DOHH2 (cell line): ENCODE data around the gene BRD3.

ENCODE experiments used
- H3F3A ChIP-seq: fragments of 200-600 bp; sonication (generic), shearing (Covaris generic); 2 replicates; pipeline ENCODE4 v1.6.0; 2016; ENCODE audit warnings: antibody characterized with exemption, mild to moderate bottlenecking; ENCODE audit not compliant: control insufficient read depth, insufficient read depth
- H3K27ac ChIP-seq: fragments of 200-600 bp; sonication (generic); 2 replicates; pipeline ENCODE4 v1.5.1; 2014; ENCODE audit warnings: low read depth, mild to moderate bottlenecking, low read length, moderate library complexity
- H3K27me3 ChIP-seq: fragments of 200-600 bp; sonication (generic); 2 replicates; pipeline ENCODE4 v1.6.1; 2014; ENCODE audit warnings: mild to moderate bottlenecking, low read length, mixed read lengths; ENCODE audit not compliant: control insufficient read depth
- H3K36me3 ChIP-seq: fragments of 200-600 bp; sonication (generic); 2 replicates; pipeline ENCODE4 v1.6.1; 2014; ENCODE audit warnings: mild to moderate bottlenecking, low read length, moderate library complexity, mixed read lengths; ENCODE audit not compliant: control insufficient read depth
- H3K4me1 ChIP-seq: fragments of 200-600 bp; sonication (generic); 2 replicates; pipeline ENCODE4 v1.6.1; 2014; ENCODE audit warnings: mild to moderate bottlenecking, low read length, mixed read lengths; ENCODE audit not compliant: control insufficient read depth
- H3K4me2 ChIP-seq: fragments of 200-600 bp; sonication (generic); 2 replicates; pipeline ENCODE4 v1.6.0; 2014; ENCODE audit warnings: mild to moderate bottlenecking, low read length, moderate library complexity
- H3K4me3 ChIP-seq: fragments of 200-600 bp; sonication (generic); 2 replicates; pipeline ENCODE4 v1.5.1; 2014; ENCODE audit warnings: mild to moderate bottlenecking, low read length, mixed read lengths
- H3K79me2 ChIP-seq: fragments of 200-600 bp; sonication (generic); 2 replicates; pipeline ENCODE4 v1.6.1; 2014; ENCODE audit warnings: mild to moderate bottlenecking, low read length, mixed read lengths; ENCODE audit not compliant: control insufficient read depth
- H3K9me2 ChIP-seq: fragments of 200-600 bp; sonication (generic); replicated peaks from 2 replicates; pipeline ENCODE4 v1.6.1; 2014; ENCODE audit warnings: mild to moderate bottlenecking, low read length, mixed read lengths; ENCODE audit not compliant: control insufficient read depth
- H3K9me3 ChIP-seq: fragments of 200-600 bp; sonication (generic); 2 replicates; pipeline ENCODE4 v1.6.1; 2014; ENCODE audit warnings: antibody characterized with exemption, low read length, mixed read lengths; ENCODE audit not compliant: control insufficient read depth, insufficient read depth
- H4K20me1 ChIP-seq: fragments of 200-600 bp; sonication (generic); 2 replicates; pipeline ENCODE4 v1.6.0; 2014; ENCODE audit warnings: low read depth, mild to moderate bottlenecking, antibody characterized with exemption, low read length, moderate library complexity; ENCODE audit not compliant: control insufficient read depth, insufficient read depth
- EZH2phosphoT487 ChIP-seq: fragments of 200-600 bp; sonication (generic); IDR thresholded peaks from 2 replicates; pipeline ENCODE4 v1.6.1; 2017; ENCODE audit warnings: borderline replicate concordance, mild to moderate bottlenecking, antibody characterized with exemption, low read length, moderate library complexity, mixed read lengths
- TF ChIP-seq, protein P1 (sequence below): fragments of 200-600 bp; sonication (generic); IDR thresholded peaks from one replicate; pipeline ENCODE4 v1.5.1; 2014; ENCODE audit warnings: antibody characterized with exemption, mild to moderate bottlenecking, low read depth, low read length; ENCODE audit not compliant: poor library complexity, severe bottlenecking

The BRD3 gene

DNA sequence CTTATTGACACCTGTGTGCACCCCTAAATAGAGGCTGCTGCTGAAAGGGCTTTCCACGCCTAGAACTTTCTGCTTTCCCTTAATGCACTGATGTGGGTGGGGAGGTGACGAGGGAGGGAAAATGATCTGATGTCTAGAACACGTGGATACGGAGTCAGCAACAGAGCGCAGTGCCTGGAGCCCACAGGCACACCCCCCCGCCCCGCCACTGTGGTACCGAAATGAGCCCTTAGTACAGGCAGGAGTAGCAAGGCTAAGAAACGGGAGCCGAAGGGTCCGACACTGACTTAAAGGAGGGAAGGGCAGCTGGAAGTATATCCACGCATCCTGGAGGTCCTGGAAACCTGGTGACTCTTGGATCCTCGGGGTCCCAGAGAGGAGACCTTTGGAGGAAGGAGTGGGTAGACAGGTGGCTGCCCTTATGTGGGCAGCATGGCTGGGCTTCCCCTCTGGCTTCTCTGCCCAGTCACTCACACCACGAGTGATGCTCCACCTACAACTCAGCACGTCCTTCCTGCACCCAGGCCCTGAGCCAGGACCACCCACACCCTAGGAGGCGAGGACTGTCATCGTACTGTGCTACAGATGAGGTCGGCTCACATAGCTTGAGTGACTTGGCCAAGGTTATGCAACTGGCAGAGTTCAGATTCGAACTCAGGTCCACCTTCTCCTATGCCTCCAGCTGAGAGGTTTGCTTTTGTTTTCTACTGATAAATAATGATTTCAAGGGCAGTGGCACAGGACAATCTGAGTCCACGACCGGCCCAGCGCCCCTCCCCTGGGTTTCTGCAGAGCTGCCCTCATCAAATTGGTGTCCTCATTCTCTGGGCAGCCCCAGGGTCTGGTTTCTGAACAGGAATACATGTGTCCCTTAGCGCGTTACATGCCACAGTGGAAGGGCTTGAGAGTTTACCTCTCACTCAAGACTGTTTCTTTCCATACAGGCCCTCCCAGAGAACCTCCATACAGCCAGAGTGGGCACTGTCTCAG is 71.0 kb downstream of the BRD3 start:
- Histone ChIP-seq H3K27me3 (no peaks in the 10 kb centered on the region), H3K36me3 (no peaks in the 10 kb centered on the region), H3K4me1 (peaks cover 31% of the 10 kb centered on the region), H3F3A (0 out of 2 replicates have a peak, but pooled peaks cover 3% of the 10 kb centered on the region), H3K27ac (no peak overlapping the region), H3K9me2 (no peaks in the 10 kb centered on the region), H3K4me3 (no peak overlapping the region), H3K9me3 (no peaks in the 10 kb centered on the region), H3K4me2 (no peak overlapping the region), H4K20me1 (no peaks in the 10 kb centered on the region), H3K79me2 (peaks cover 6% of the 10 kb centered on the region)
- TF ChIP-seq, protein P1, sequence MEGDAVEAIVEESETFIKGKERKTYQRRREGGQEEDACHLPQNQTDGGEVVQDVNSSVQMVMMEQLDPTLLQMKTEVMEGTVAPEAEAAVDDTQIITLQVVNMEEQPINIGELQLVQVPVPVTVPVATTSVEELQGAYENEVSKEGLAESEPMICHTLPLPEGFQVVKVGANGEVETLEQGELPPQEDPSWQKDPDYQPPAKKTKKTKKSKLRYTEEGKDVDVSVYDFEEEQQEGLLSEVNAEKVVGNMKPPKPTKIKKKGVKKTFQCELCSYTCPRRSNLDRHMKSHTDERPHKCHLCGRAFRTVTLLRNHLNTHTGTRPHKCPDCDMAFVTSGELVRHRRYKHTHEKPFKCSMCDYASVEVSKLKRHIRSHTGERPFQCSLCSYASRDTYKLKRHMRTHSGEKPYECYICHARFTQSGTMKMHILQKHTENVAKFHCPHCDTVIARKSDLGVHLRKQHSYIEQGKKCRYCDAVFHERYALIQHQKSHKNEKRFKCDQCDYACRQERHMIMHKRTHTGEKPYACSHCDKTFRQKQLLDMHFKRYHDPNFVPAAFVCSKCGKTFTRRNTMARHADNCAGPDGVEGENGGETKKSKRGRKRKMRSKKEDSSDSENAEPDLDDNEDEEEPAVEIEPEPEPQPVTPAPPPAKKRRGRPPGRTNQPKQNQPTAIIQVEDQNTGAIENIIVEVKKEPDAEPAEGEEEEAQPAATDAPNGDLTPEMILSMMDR = no peak
- no peak for TF ChIP-seq EZH2phosphoT487

DNA sequence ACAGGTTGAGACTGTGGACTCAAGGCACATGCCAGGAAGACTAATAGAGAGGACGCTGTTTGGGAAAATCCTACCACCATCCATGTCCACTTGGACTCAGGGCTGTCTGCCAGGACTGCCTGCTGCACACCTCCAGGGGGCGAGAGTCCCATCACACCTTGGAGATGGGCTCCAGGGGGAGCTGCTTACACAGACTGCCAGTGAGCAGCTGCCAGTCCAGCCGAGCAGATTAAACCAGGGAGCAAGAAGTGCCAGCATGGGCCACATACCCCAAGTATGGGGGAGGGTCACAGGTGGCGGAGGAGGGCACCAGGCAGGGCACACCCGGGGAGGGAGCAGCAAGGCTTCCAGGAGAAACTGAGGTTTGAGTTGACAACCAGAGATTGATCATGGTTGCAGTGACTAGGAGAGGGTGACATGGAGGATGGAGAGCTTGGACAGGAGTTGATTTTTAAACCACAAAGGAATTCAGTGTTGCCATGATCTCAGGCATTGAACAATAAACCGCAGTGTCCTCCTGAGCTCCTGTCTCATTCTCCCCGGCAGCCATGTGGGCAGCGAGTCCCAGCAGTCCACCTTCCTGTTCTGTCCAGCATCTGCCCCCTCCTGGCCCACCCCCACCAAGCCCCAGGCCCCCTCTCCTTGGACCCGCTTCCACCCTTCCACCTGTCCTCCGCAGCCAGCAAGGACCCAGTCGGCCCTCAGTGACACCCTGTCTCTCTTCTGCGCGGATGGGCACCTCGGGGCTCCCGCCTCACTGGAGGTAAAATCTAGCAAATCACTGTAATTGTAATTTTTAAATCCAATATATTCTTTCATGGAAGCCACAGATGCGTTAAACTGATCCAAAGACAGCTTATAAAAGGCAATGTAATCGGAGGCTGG is 72.6 kb downstream of the BRD3 start:
- Histone ChIP-seq H3F3A (0 out of 2 replicates have a peak, but pooled peaks cover 3% of the 10 kb centered on the region), H3K4me2 (no peak overlapping the region), H3K9me2 (no peaks in the 10 kb centered on the region)

DNA sequence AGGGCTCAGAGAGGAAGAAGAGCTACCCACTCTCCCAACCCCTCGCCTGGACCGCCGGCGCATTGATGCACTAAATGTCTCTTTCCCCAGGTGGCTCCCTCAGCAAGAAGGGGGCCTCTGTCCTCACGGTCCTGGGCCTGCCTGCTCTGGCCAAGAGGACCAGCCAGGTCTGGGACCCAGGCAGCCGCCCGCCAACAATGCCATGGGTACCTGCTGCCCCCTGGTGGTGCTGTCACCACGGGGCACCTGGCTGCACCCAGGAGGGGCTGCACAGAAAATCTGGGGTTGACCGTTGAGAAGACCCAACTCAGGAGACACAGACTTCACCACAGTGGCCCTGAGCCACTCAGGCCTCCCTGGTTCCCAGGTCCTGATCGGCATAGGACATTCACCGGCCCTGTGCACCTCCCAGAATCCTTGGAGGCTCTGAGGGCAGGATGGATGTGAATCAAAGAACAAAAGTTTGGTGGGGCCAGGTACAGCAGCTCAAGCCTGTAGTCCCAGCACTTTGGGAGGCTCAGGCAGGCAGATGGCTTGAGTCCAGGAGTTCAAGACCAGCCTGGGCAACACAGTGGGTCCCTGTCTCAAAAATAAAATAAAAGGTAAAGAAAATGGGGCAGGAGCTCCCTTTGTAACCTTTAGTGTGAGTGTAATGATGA is 73.3 kb downstream of the BRD3 start:
- TF ChIP-seq, protein P1 = peak; percentile 94
- no peak for TF ChIP-seq EZH2phosphoT487
- Histone ChIP-seq H3K4me1 (peaks cover 35% of the 10 kb centered on the region), H3K4me2 (peak overlapping the region; percentile 6; the same call in 1 of the 2 replicates), H3K36me3 (no peaks in the 10 kb centered on the region), H3K9me3 (no peaks in the 10 kb centered on the region), H3K27ac (no peak overlapping the region), H3F3A (0 out of 2 replicates have a peak, but pooled peaks cover 3% of the 10 kb centered on the region), H4K20me1 (peaks cover 8% of the 10 kb centered on the region; the same call in 1 of the 2 replicates), H3K9me2 (no peaks in the 10 kb centered on the region), H3K4me3 (no peak overlapping the region), H3K27me3 (no peaks in the 10 kb centered on the region), H3K79me2 (peaks cover 29% of the 10 kb centered on the region)

More for the DNA sequence above, 72.6 kb downstream of the BRD3 start:
- Histone ChIP-seq H3K4me1 (peaks cover 29% of the 10 kb centered on the region), H3K79me2 (peaks cover 21% of the 10 kb centered on the region), H3K36me3 (no peaks in the 10 kb centered on the region), H4K20me1 (peaks cover 3% of the 10 kb centered on the region; the same call in 1 of the 2 replicates), H3K4me3 (no peak overlapping the region), H3K27me3 (no peaks in the 10 kb centered on the region), H3K27ac (no peak overlapping the region), H3K9me3 (no peaks in the 10 kb centered on the region)
- no peak for TF ChIP-seq EZH2phosphoT487
- TF ChIP-seq, protein P1 = no peak
